Endothelial cell of umbilical vein (primary cell): Measurements from ENCODE around the gene KIF15. TPM values are rescaled to one million over a fixed set of nuclear protein-coding genes. Genes with fewer than 3 reads are reported as not detected.

Experiments
- BruUV-seq: library from RNA; stranded (reverse); fragments of 400-500 nt; replicated peaks from 2 replicates; lab custom pipeline; 2021; lab: Mats Ljungman, UMichigan
- CTCF ChIA-PET: fragments of 300-600, 350-600 bp; sonication (Branson Sonifier 250); formaldehyde crosslinking; loops from one replicate; lab custom pipeline; 2021; ENCODE audit warnings: antibody characterized with exemption, inconsistent platforms; lab: Charles Lee
- POLR2A ChIA-PET: fragments of 300-600, 350-600 bp; sonication (Branson Sonifier 250); formaldehyde crosslinking; loops from one replicate; lab custom pipeline; 2021; ENCODE audit warnings: antibody characterized with exemption, inconsistent platforms; lab: Charles Lee
- DNase-seq: peaks from one replicate; pipeline ENCODE4 v3.0.0-alpha.2; 2011; ENCODE audit warnings: low read depth, low spot score
- FAIRE-seq: peaks from 2 replicates; lab custom pipeline; 2011; peaks lifted over from hg19 to GRCh38; lab: Jason Lieb, UNC
- H2AFZ ChIP-seq: 2 replicates; pipeline ENCODE4 v1.6.0; 2012; ENCODE audit warnings: low read depth, low read length, control low read depth, inconsistent platforms
- H3K27ac ChIP-seq: 2 replicates; pipeline ENCODE4 v1.5.1; 2011; ENCODE audit warnings: low read depth, mild to moderate bottlenecking, control low read depth, low read length, moderate library complexity; ENCODE audit not compliant: insufficient read depth
- H3K27me3 ChIP-seq, 2 experiments: 2 replicates each; pipeline versions ENCODE4 v1.6.0 to v1.6.1; 2011; ENCODE audit warnings: low read length in 2 of 2, mixed read lengths in 1 of 2; ENCODE audit not compliant: control insufficient read depth in 2 of 2, insufficient read depth in 2 of 2
- H3K36me3 ChIP-seq, 2 experiments: 2 replicates in 1 of 2; 3 replicates in 1 of 2; pipeline ENCODE4 v1.5.1; 2011; ENCODE audit warnings: low read length in 2 of 2, mild to moderate bottlenecking in 1 of 2, moderate library complexity in 1 of 2; ENCODE audit not compliant: control insufficient read depth in 2 of 2, insufficient read depth in 2 of 2; ENCODE audit errors: extremely low read depth in 1 of 2
- H3K4me1 ChIP-seq: 3 replicates; pipeline ENCODE4 v1.5.1; 2011; ENCODE audit warnings: mild to moderate bottlenecking, low read length; ENCODE audit not compliant: control insufficient read depth, insufficient read depth; ENCODE audit errors: extremely low read depth
- H3K4me2 ChIP-seq: 2 replicates; pipeline ENCODE4 v1.6.1; 2011; ENCODE audit warnings: low read length, control low read depth, mixed read lengths; ENCODE audit not compliant: insufficient read depth
- H3K4me3 ChIP-seq, 3 experiments: fragments of 200-600 bp in 1 of 3; sonication (generic), shearing (Covaris generic) in 1 of 3; replicated peaks in 1 of 3; 2 replicates each; pipeline ENCODE4 v1.5.1; 2011 to 2016; ENCODE audit warnings: control low read depth in 3 of 3, low read length in 3 of 3, mild to moderate bottlenecking in 2 of 3, inconsistent platforms in 1 of 3, low read depth in 1 of 3, moderate library complexity in 1 of 3; ENCODE audit not compliant: insufficient read depth in 1 of 3
- H3K79me2 ChIP-seq: 2 replicates; pipeline ENCODE4 v1.6.0; 2012; ENCODE audit warnings: low read length, inconsistent platforms; ENCODE audit not compliant: control insufficient read depth, insufficient read depth
- H3K9ac ChIP-seq: replicated peaks from 2 replicates; pipeline ENCODE3; 2011; ENCODE audit warnings: low read length, control low read depth; ENCODE audit not compliant: insufficient read depth; ENCODE audit errors: extremely low read depth
- H3K9me1 ChIP-seq: replicated peaks from 3 replicates; pipeline ENCODE4 v1.6.0; 2011; ENCODE audit warnings: mild to moderate bottlenecking, low read length; ENCODE audit not compliant: control insufficient read depth, insufficient read depth; ENCODE audit errors: extremely low read depth
- H3K9me3 ChIP-seq: replicated peaks from 2 replicates; pipeline ENCODE4 v1.5.1; 2012; ENCODE audit warnings: low read length, inconsistent platforms; ENCODE audit not compliant: control insufficient read depth, insufficient read depth
- H4K20me1 ChIP-seq: replicated peaks from 2 replicates; pipeline ENCODE3; 2011; ENCODE audit warnings: mild to moderate bottlenecking, low read length; ENCODE audit not compliant: control insufficient read depth, insufficient read depth; ENCODE audit errors: extremely low read depth
- EZH2 ChIP-seq: IDR thresholded peaks from 2 replicates; pipeline ENCODE4 v1.6.1; 2012; ENCODE audit warnings: borderline replicate concordance, low read depth, mild to moderate bottlenecking, moderate library complexity, low read length, inconsistent platforms; ENCODE audit not compliant: severe bottlenecking
- FOS ChIP-seq: IDR thresholded peaks from 2 replicates; pipeline ENCODE4 v1.6.1; 2011; ENCODE audit warnings: mild to moderate bottlenecking, low read length, moderate library complexity, borderline replicate concordance; ENCODE audit not compliant: insufficient read depth
- GATA2 ChIP-seq: IDR thresholded peaks from 2 replicates; pipeline ENCODE4 v1.7.0; 2011; ENCODE audit warnings: low read depth, mild to moderate bottlenecking, moderate library complexity, mixed read lengths, low read length; ENCODE audit not compliant: insufficient read length, insufficient read depth
- JUN ChIP-seq: IDR thresholded peaks from 2 replicates; pipeline ENCODE4 v1.6.1; 2011; ENCODE audit warnings: borderline replicate concordance, low read depth; ENCODE audit not compliant: insufficient read length, insufficient read depth
- MYC ChIP-seq: IDR thresholded peaks from one replicate; pipeline ENCODE4 v1.6.1; 2011; ENCODE audit warnings: mild to moderate bottlenecking, low read depth, low read length
- POLR2A ChIP-seq: IDR thresholded peaks from 2 replicates; pipeline ENCODE4 v1.6.1; 2012; ENCODE audit warnings: low read depth, mild to moderate bottlenecking, control low read depth, low read length
- POLR2AphosphoS5 ChIP-seq: IDR thresholded peaks from 2 replicates; pipeline ENCODE4 v1.6.1; 2012; ENCODE audit warnings: low read depth, mild to moderate bottlenecking, control low read depth, low read length, moderate library complexity; ENCODE audit not compliant: insufficient read depth
- dilution Hi-C: fragments of 300-500 bp; cut with MboI; formaldehyde crosslinking; loops from one replicate; pipeline ENCODE4 v1.15.0; 2019; ENCODE audit warnings: low sequenced_read_pairs; ENCODE audit not compliant: extremely low pct_ligation_motif_present
- intact Hi-C: fragments of 100-400 bp; cut with micrococcal nuclease; formaldehyde crosslinking; loops from one replicate; pipeline ENCODE4 v1.10.0; 2022
- polyA plus RNA-seq, 4 experiments: library from polyadenylated mRNA; depleted of rRNA in 3 of 4; stranded (reverse) in 3 of 4; unstranded in 1 of 4; fragments of >200 nt; gene quantifications; 2 replicates each; pipeline versions ENCODE4 v1.2.1 to v1.2.3, GENCODE V29; 2011 to 2012; ENCODE audit warnings: missing spikeins in 1 of 4
- total RNA-seq: library from RNA; stranded (reverse); gene quantifications from 2 replicates; pipeline ENCODE4 v1.2.3, GENCODE V29; 2021
- TF ChIP-seq, protein P1 (sequence below): IDR thresholded peaks from 2 replicates; pipeline ENCODE4 v1.6.1; 2011; ENCODE audit not compliant: insufficient read depth, insufficient read length
- TF ChIP-seq, protein P2 (sequence below), 2 donors: IDR thresholded peaks; 1 replicate in 1 of 2; 2 replicates in 1 of 2; pipeline ENCODE4 v1.5.1; 2011; ENCODE audit warnings: low read length in 2 of 2, mild to moderate bottlenecking in 2 of 2, moderate library complexity in 2 of 2, control low read depth in 1 of 2, inconsistent platforms in 1 of 2, low read depth in 1 of 2; ENCODE audit not compliant: insufficient read depth in 1 of 2; ENCODE audit errors: extremely low read depth in 1 of 2

KIF15 gene
- total and polyA plus RNA-seq, 2 donors (not counting 3 experiments of a cell fraction or from before 2014, with no cell fraction given), result 2.2 to 21.6 TPM

GRCh38 chr3:44860117-44860516 lies 98.5 kb downstream of the KIF15 start:
- POLR2A ChIA-PET, result no interaction called here
- H3K79me2 ChIP-seq, result peaks cover 6% of the 10 kb centered on the region
- H3K4me1 ChIP-seq, result peaks cover 7% of the 10 kb centered on the region
- CTCF ChIA-PET, result interaction anchor here (1.2 to 1.4 kb wide), 2 partner anchors 55 to 98 kb away, joined by 3 read pairs; partner anchors contain the start of genes KIAA1143 and KIF15
- H3K9me3 ChIP-seq, result no peaks in the 10 kb centered on the region
- TF ChIP-seq MYC (no peak), GATA2 (no peak), FOS (no peak), EZH2 (no peak), JUN (no peak), POLR2A (no peak), POLR2AphosphoS5 (no peak)
- TF ChIP-seq, protein P1, sequence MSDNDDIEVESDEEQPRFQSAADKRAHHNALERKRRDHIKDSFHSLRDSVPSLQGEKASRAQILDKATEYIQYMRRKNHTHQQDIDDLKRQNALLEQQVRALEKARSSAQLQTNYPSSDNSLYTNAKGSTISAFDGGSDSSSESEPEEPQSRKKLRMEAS, result no peak
- TF ChIP-seq, protein P2, sequence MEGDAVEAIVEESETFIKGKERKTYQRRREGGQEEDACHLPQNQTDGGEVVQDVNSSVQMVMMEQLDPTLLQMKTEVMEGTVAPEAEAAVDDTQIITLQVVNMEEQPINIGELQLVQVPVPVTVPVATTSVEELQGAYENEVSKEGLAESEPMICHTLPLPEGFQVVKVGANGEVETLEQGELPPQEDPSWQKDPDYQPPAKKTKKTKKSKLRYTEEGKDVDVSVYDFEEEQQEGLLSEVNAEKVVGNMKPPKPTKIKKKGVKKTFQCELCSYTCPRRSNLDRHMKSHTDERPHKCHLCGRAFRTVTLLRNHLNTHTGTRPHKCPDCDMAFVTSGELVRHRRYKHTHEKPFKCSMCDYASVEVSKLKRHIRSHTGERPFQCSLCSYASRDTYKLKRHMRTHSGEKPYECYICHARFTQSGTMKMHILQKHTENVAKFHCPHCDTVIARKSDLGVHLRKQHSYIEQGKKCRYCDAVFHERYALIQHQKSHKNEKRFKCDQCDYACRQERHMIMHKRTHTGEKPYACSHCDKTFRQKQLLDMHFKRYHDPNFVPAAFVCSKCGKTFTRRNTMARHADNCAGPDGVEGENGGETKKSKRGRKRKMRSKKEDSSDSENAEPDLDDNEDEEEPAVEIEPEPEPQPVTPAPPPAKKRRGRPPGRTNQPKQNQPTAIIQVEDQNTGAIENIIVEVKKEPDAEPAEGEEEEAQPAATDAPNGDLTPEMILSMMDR (IDR thresholded peaks at IDR 0.05; ENCODE audit: extremely low read depth in 1 of 2, insufficient read depth in 1 of 2, low read depth in 1 of 2, low read length in 2 of 2), result no peak
- H3K4me2 ChIP-seq, result no peak overlapping the region
- no peaks in the 10 kb centered on the region for H3K27me3 ChIP-seq
- H3K9ac ChIP-seq, result no peak overlapping the region
- FAIRE-seq (peak; percentile 59), DNase-seq (no peak)
- H4K20me1 ChIP-seq, result no peaks in the 10 kb centered on the region
- dilution Hi-C loops (no loop called here), intact Hi-C loops (loop anchor here (2.0 kb wide), 1 partner anchor 521 kb away; the partner anchor contains the start of gene TCAIM)
- no peak overlapping the region for H3K4me3 ChIP-seq
- no peak overlapping the region for H3K27ac ChIP-seq
- no TSS peak for BruUV-seq
- H3K36me3 ChIP-seq, result no peaks in the 10 kb centered on the region
- no peaks in the 10 kb centered on the region for H3K9me1 ChIP-seq
- no peak overlapping the region for H2AFZ ChIP-seq
